Tibial nerve (tissue), 4 donors: Measurements from ENCODE around the gene MPV17L.
"Not testable (repeated sequence)": the region's sequence is repeated elsewhere in the genome, so short reads cannot be mapped to it uniquely, and the experiment has no call there.

ENCODE experiments used
- EP300 ChIP-seq, 2 donors: sonication (generic); formaldehyde crosslinking; IDR thresholded peaks; one replicate each; pipeline ENCODE4 v1.6.1; 2017; ENCODE audit warnings: antibody characterized with exemption in 2 of 2, mild to moderate bottlenecking in 1 of 2
- TF ChIP-seq, protein P1 (sequence below), 5 experiments: fragments of 200-600 bp in 3 of 5; fragments of 450-650 bp in 2 of 5; sonication (generic) in 3 of 5; IDR thresholded peaks; one replicate each; pipeline ENCODE4 v1.5.1; 2016 to 2019; ENCODE audit warnings: antibody characterized with exemption in 5 of 5, mild to moderate bottlenecking in 3 of 5, moderate library complexity in 2 of 5

DNA sequence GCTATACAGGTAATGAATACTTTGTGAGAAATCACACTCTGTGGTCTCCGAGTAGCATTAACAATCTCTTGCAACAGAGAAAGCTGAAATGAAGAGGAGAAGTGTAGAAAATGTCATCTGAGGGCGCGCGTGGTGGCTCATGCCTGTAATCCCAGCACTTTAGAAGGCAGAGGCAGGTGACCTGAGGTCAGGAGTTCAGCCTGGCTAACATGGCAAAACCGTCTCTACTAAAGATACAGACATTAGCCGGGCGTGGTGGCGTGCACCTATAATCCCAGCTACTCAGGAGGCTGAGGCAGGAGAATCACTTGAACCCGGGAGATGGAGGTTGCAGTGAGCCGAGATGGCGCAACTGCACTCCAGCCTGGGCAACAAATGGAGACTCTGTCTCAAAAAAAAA lies 59.4 kb downstream of the MPV17L start:
- TF ChIP-seq, protein P1, sequence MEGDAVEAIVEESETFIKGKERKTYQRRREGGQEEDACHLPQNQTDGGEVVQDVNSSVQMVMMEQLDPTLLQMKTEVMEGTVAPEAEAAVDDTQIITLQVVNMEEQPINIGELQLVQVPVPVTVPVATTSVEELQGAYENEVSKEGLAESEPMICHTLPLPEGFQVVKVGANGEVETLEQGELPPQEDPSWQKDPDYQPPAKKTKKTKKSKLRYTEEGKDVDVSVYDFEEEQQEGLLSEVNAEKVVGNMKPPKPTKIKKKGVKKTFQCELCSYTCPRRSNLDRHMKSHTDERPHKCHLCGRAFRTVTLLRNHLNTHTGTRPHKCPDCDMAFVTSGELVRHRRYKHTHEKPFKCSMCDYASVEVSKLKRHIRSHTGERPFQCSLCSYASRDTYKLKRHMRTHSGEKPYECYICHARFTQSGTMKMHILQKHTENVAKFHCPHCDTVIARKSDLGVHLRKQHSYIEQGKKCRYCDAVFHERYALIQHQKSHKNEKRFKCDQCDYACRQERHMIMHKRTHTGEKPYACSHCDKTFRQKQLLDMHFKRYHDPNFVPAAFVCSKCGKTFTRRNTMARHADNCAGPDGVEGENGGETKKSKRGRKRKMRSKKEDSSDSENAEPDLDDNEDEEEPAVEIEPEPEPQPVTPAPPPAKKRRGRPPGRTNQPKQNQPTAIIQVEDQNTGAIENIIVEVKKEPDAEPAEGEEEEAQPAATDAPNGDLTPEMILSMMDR (IDR thresholded peaks at IDR 0.05) = not testable (repeated sequence)
- TF ChIP-seq EP300 (IDR thresholded peaks at IDR 0.05) = not testable (repeated sequence)
